Activated CD4-positive, CD25-positive, alpha-beta regulatory T cell (primary cell): ENCODE data around the gene SPX.
A peak's percentile ranks its signal among the peaks of the same experiment; 100 is the strongest.

Experiments
- DNase-seq, 4 experiments: peaks; one replicate each; lab custom pipeline; 2025; lab: John Stamatoyannopoulos, UW

The SPX gene, protein sequence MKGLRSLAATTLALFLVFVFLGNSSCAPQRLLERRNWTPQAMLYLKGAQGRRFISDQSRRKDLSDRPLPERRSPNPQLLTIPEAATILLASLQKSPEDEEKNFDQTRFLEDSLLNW

GRCh38 chr12:21526053-21526452 lies at the start of gene SPX:
TSS of gene SPX (plus strand) at chr12:21526296. CDS start at chr12:21526473, 177 bp downstream.
- no peak for DNase-seq

DNA sequence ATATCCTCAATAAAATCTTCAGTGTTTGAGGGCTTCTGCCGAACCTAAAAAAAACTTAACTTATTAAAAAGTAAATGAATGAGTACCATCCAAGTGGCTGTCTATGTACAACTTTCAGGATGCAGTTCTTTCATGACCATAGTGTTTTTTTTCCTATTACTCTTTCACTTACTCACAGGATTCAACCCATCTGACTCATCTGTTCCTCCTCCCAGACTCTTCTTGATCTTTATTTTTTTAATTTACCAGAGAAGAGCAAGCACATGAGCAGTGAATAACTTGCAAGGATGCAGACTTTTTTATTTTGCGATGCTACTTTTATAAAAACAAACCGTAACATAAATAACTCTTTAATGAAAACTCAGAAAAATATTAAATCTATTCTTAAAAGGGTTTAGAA lies 49.1 kb upstream of the SPX start:
- no peak for DNase-seq

DNA sequence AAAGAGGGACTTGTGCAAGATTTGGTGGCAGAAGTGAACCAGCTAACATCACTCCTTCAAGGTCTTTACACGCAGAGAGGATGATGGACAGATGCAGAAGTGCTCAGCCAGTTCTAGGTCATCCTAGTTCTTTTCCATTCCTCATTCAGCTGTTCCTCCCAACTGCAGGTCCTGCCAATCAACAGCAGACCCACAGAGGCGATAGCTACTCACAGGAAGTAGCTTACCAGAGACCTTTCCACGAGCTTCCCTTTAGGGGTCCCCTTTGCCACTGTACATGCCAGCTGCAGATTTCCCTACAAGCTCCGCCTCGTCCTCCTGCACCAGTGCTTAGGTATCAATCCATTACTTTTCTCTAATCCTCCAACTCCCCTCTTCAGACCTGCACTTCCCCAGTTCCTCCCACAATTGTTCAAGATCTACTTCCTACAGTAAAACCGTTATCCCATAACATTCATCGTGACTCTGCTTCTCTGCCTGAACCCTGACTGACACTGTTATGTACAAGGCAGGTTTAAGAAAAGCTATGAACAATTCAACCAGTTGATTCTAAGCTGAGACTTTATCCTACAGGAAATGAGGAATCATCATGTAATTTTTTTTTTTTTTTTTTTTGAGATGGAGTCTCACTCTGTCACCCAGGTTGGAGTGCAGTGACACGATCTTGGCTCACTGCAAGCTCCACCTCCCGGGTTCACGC lies 47.2 kb upstream of the SPX start:
- DNase-seq: no peak

- DNase-seq: no peak
Observed at GRCh38 chr12:21483531-21483930, 42.6 kb upstream of the SPX start.

DNA sequence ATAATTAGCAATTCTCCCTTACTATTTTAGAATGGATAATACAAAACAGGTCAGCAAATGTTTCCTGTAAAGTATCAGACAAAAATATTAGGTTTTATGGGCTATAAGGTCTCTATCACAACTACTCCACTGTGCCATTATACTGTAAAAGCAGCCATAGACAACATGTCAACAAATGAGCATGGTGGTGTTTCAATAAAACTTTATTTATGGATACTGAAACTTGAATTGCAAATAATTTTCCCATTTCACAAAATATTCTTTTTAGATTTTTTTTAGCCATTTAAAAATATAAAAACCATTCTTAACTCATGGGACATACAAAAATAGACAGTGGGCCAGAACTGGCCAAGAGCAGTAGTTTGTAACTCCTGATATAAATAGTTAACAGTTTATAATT lies 40.1 kb upstream of the SPX start:
- DNase-seq: no peak

- DNase-seq: no peak
Observed at GRCh38 chr12:21499765-21500164, 26.3 kb upstream of the SPX start.

- no peak for DNase-seq
Observed at GRCh38 chr12:21500786-21501257, 25.3 kb upstream of the SPX start.

DNA sequence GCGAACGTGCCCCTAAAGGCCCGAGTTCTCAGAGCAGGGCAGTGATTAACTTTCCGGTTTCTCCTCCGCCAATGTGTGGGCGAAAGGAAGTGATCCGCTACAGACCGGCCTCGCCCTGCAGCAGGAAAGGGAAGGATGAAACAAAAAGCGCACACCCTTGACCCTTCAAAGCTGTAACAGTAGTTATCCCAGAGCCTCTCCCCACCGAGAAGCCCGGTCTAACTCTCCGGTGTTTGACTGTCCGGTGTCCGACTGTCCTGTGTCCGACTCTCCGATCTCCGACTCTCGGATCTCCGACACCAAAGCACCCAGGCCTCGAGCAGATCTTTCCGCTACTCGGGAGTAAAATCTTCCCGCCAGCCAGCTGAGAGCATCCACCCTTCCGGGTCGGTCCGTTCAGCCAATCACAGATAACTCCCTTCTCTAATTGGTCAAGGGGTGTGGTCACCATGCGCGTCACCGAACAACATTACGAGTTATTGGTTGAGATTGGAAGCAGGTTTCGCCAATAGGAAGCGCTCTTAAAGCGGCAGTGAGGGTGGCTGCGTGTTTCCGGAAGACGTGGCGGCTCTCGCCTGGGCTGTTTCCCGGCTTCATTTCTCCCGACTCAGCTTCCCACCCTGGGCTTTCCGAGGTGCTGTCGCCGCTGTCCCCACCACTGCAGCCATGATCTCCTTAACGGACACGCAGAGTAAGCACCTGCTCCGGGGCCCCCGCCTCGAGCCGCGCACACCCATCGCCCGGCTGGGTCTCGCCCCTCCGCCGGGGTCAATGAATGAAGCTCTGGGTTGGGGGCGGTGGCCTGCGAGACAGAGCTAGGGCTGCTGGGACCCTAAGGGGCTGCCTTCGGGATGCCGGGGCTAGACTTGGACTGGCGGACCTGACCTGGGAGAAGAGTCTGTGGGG lies 24.6 kb upstream of the SPX start, which contains the start of the genes GOLT1B and RECQL:
Gene GOLT1B (plus strand): TSS at position 532 of the 906 bp plus-strand sequence. CDS start 135 bp downstream, at position 667.
Gene RECQL (minus strand): TSS at position 378 of the 906 bp plus-strand sequence. CDS start 2,065 bp downstream, outside the sequence.
- DNase-seq: peak; percentile 69 to 77 (median 72)

GRCh38 chr12:21502164-21502496 lies 24.0 kb upstream of the SPX start:
- DNase-seq: peak in 2 of 4 experiments; percentile 13 to 16

- no peak for DNase-seq
Observed at GRCh38 chr12:21502872-21503271, 23.2 kb upstream of the SPX start.

GRCh38 chr12:21505888-21506287 lies 20.2 kb upstream of the SPX start:
- DNase-seq: no peak

DNA sequence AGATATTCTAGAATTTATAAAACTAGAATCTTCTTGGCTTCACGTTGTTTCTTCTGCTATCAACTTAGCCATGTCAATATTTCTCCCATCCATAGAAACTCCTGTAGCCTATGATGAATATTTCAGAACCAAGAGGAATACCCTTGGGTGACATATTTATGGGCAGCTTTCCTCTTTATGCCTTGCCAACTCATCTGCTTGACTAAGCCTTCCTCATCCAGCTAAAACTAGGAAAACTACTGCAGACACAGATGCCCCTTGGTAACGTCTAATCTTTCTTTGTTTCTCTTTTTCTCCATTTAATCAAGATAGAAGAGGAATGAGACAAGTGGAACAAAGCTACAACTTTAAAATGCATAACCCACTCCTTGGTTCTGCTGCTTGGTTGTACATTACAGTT lies 18.2 kb upstream of the SPX start:
- no peak for DNase-seq

DNA sequence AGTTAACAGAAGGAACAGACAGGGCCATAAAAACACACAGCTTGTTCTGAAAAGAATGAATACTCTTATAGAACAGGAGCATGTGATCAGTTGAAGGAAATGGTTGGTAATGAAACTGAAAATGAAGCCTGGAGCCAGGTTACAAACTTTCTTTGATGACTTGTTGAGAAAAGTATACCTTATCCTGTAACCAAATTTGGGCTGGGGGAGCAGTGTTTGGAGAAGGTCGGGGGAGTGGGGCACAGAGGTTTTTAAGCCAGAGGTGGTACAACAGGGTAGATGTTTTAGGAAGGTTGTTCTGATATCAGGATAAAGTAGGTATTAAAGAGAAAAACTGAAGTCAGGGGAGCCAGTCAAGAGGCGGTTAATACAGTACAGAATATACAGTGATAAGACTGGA lies 16.3 kb upstream of the SPX start:
- DNase-seq: no peak

DNA sequence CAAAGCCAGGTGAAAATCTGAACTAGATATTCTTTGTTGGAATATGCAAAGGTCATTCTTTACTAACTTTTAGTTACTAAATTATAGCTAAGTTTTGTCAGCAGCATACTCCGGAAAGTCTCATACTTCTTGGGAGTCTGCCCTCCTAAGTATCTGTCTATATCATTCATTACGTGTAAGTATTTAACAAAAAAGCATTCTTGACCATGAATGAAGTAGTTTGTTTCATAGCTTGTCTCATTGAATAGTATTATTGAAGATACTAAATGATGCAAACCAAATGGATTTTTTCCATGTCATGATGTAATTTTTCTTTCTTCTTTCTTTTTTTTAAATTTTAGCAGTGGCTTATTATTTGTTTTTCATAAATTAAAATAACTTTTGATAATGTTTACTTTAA lies 9.8 kb upstream of the SPX start:
- no peak for DNase-seq

GRCh38 chr12:21518451-21518850 lies 7.6 kb upstream of the SPX start:
- no peak for DNase-seq

DNA sequence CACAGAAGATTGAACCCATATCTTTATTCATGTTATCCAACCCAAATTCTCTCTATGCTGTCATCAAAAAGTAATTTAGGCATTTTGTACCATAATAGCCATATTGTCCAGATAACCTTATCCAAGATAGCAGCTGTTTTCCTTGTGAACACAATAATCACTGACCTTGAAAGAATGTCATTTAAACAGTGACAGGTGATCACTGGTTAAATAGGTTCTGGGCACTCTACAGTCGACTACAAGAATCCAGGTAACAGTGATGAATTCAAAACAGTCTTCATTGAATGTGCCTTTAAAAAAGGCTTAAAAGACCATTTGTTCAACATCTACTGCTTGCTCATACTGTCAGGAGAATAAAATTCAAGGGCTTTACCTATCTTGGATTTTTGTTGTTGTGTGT lies 4.6 kb upstream of the SPX start:
- no peak for DNase-seq

- DNase-seq: no peak
Observed at GRCh38 chr12:21523148-21523547, 2.9 kb upstream of the SPX start.

GRCh38 chr12:21526721-21527345 lies 737 bp downstream of the SPX start:
- no peak for DNase-seq

GRCh38 chr12:21527451-21528180 lies 1.5 kb downstream of the SPX start:
- DNase-seq: peak; percentile 16 to 36 (median 29)

GRCh38 chr12:21528953-21529352 lies 2.9 kb downstream of the SPX start:
- DNase-seq: no peak

DNA sequence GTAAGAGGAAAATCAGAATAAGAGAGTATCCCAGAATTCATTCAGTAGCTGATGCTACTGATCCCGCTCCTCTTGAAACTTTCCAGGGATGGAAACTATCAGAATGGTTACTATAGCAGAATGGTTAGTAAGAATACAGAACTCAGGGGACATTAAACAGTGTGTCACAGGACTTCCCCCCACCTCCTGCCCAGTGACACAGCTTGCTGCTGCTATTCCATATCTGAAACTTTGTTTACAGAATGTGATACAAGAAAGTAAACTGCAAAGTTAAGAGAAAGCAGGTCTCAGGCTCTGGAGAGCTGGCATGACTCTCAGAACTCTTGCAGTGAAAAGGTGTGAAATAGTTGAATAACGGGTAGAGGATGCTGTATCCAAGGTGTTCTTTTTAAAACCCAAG lies 3.4 kb downstream of the SPX start:
- no peak for DNase-seq
